B cell (primary cell): Measurements from ENCODE around the gene CDK5RAP2. TPM values are rescaled to one million over a fixed set of nuclear protein-coding genes. Genes with fewer than 3 reads are reported as not detected.

ENCODE experiments used
- ATAC-seq: fragments of 200-7000 bp; cut with Tn5 transposase; one replicate; pipeline ENCODE4 v1.10.0; 2021; ENCODE audit warnings: low read depth, mild to moderate bottlenecking, moderate number of reproducible peaks, moderate library complexity
- CTCF ChIA-PET: fragments of 350-600 bp; sonication (Branson Sonifier 250); formaldehyde crosslinking; loops from one replicate; lab custom pipeline; 2021; ENCODE audit warnings: antibody characterized with exemption, inconsistent platforms; lab: Charles Lee
- POLR2A ChIA-PET: fragments of 350-600 bp; sonication (Branson Sonifier 250); formaldehyde crosslinking; loops from one replicate; lab custom pipeline; 2021; ENCODE audit warnings: antibody characterized with exemption; lab: Charles Lee
- DNase-seq: peaks from one replicate; pipeline ENCODE4 v3.0.0; 2013
- H2AFZ ChIP-seq: 2 replicates; pipeline ENCODE4 v1.6.1; 2012; ENCODE audit warnings: mild to moderate bottlenecking, low read depth, low read length; ENCODE audit not compliant: insufficient read depth, poor library complexity, severe bottlenecking
- H3K27ac ChIP-seq, 2 donors: 1 replicate in 1 of 2; 2 replicates in 1 of 2; pipeline ENCODE4 v1.5.1; 2012 to 2013; ENCODE audit warnings: low read length in 2 of 2, mild to moderate bottlenecking in 2 of 2, moderate library complexity in 1 of 2
- H3K27me3 ChIP-seq, 4 experiments: fragments of 200-600 bp in 1 of 4; sonication (generic) in 1 of 4; replicated peaks in 1 of 4; 1 replicate in 2 of 4; 2 replicates in 2 of 4; pipeline versions ENCODE4 v1.6.1 to v1.7.0; 2013 to 2016; ENCODE audit warnings: low read length in 3 of 4, mild to moderate bottlenecking in 2 of 4, mixed read lengths in 1 of 4, moderate library complexity in 1 of 4; ENCODE audit not compliant: insufficient read depth in 4 of 4, control insufficient read depth in 3 of 4; ENCODE audit errors: control extremely low read depth in 1 of 4
- H3K36me3 ChIP-seq, 2 experiments: replicated peaks in 1 of 2; 1 replicate in 1 of 2; 2 replicates in 1 of 2; pipeline versions ENCODE4 v1.6.1 to v1.7.1; 2013; ENCODE audit warnings: low read length in 1 of 2; ENCODE audit not compliant: insufficient read depth in 2 of 2, control insufficient read depth in 1 of 2; ENCODE audit errors: control extremely low read depth in 1 of 2, extremely low read depth in 1 of 2
- H3K4me1 ChIP-seq, 2 donors: fragments of 200-600 bp in 1 of 2; sonication (generic) in 1 of 2; 1 replicate in 1 of 2; 2 replicates in 1 of 2; pipeline versions ENCODE4 v1.5.1 to v1.6.1; 2013 to 2017; ENCODE audit warnings: low read length in 2 of 2; ENCODE audit not compliant: control insufficient read depth in 2 of 2, insufficient read depth in 2 of 2
- H3K4me2 ChIP-seq: replicated peaks from 2 replicates; pipeline ENCODE3; 2012; ENCODE audit warnings: mild to moderate bottlenecking, low read depth, low read length; ENCODE audit not compliant: poor library complexity, severe bottlenecking
- H3K4me3 ChIP-seq, 5 experiments: fragments of 200-600 bp in 1 of 5; sonication (generic) in 1 of 5; 1 replicate in 3 of 5; 2 replicates in 2 of 5; pipeline versions ENCODE4 v1.5.1 to v1.7.0; 2011 to 2016; ENCODE audit warnings: low read length in 4 of 5, mild to moderate bottlenecking in 4 of 5, low read depth in 2 of 5, control low read depth in 1 of 5, moderate library complexity in 1 of 5; ENCODE audit not compliant: insufficient read depth in 1 of 5; ENCODE audit errors: control extremely low read depth in 1 of 5, extremely low read depth in 1 of 5
- H3K79me2 ChIP-seq: fragments of 200-600 bp; sonication (generic); one replicate; pipeline ENCODE4 v1.6.0; 2016; ENCODE audit warnings: low read length; ENCODE audit not compliant: control insufficient read depth, insufficient read depth
- H3K9ac ChIP-seq: fragments of 200-600 bp; sonication (generic); 2 replicates; pipeline ENCODE4 v1.6.1; 2017; ENCODE audit warnings: mild to moderate bottlenecking, low read length, moderate library complexity
- H3K9me3 ChIP-seq, 3 donors: one replicate each; pipeline versions ENCODE4 v1.6.1 to v1.7.1; 2013; ENCODE audit warnings: low read length in 2 of 3; ENCODE audit not compliant: control insufficient read depth in 2 of 3, insufficient read depth in 1 of 3; ENCODE audit errors: control extremely low read depth in 1 of 3
- H4K20me1 ChIP-seq: 2 replicates; pipeline ENCODE4 v1.6.0; 2012; ENCODE audit warnings: mild to moderate bottlenecking, low read length; ENCODE audit not compliant: insufficient read depth, control insufficient read depth, poor library complexity, severe bottlenecking
- H3K27ac Mint-ChIP-seq: one replicate; pipeline ENCODE4 v1.8.0; 2021; ENCODE audit warnings: mixed read lengths
- H3K27me3 Mint-ChIP-seq: one replicate; pipeline ENCODE4 v1.8.0; 2021; ENCODE audit warnings: mixed read lengths
- H3K4me1 Mint-ChIP-seq: one replicate; pipeline ENCODE4 v1.8.0; 2021; ENCODE audit warnings: mixed read lengths
- H3K4me3 Mint-ChIP-seq: one replicate; pipeline ENCODE4 v1.8.0; 2021; ENCODE audit warnings: mixed read lengths
- H3K9me3 Mint-ChIP-seq: one replicate; pipeline ENCODE4 v1.8.0; 2022; ENCODE audit warnings: mixed read lengths; ENCODE audit not compliant: insufficient read depth
- EZH2 ChIP-seq: IDR thresholded peaks from 2 replicates; pipeline ENCODE4 v1.6.1; 2012; ENCODE audit warnings: borderline replicate concordance, low read depth, mild to moderate bottlenecking, moderate library complexity, low read length; ENCODE audit not compliant: insufficient read depth, poor library complexity, severe bottlenecking
- WGBS: methylation state at CpG from one replicate; pipeline ENCODE4 v1.1.5; 2013; ENCODE audit warnings: missing lambda C conversion rate; ENCODE audit not compliant: insufficient coverage; 5-methylcytosine and 5-hydroxymethylcytosine counted together
- intact Hi-C: fragments of 100-400 bp; cut with micrococcal nuclease; formaldehyde crosslinking; loops from one replicate; pipeline ENCODE4 v1.10.0; 2022
- polyA plus RNA-seq: library from polyadenylated mRNA; depleted of rRNA; stranded (reverse); fragments of >200 nt; gene quantifications from 2 replicates; pipeline ENCODE4 v1.2.3, GENCODE V29; 2012
- total RNA-seq, 2 donors: library from RNA; stranded (reverse); fragments of 120-200 nt in 1 of 2; gene quantifications; 1 replicate in 1 of 2; 2 replicates in 1 of 2; pipeline versions ENCODE4 v1.2.3 to v1.2.4, GENCODE V29; 2013 to 2022
- TF ChIP-seq, protein P1 (sequence below): fragments of 200-600 bp; IDR thresholded peaks from one replicate; pipeline ENCODE4 v1.8.0; 2022; ENCODE audit warnings: antibody characterized with exemption, mild to moderate bottlenecking

Gene CDK5RAP2
- total and polyA plus RNA-seq, 2 donors (not counting 1 experiment from before 2014, with no cell fraction given): 31.3 to 122 TPM

DNA sequence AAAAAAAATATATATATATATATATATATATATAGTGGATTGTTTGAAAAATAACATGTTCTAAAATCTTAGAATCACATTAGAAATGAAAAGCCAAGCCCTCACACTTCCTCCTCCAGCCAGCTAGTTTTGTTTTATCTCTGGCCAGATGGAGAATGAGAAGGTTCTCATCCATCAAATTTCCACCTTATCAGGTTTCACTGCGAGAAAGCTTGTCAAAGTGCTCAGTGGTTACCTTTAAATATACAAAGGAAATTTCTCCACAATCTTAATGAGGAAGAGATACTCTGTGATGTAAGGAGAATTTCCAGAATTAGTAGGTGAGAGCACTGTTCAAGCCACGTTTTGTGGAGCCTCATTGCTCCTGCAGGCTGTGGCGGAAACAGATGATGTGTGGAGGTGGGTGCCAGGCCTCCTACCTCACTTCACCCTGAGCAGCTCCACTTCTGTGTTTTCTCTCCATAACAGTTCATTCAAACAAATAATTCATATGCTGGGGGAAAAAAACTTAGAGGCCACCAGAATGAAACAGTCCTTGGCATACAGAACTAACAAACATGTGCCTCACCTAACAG, 71.9 kb downstream of the CDK5RAP2 start:
- no peaks in the 10 kb centered on the region for H3K27me3 ChIP-seq
- no peaks in the 10 kb centered on the region for H3K4me1 ChIP-seq
- H3K27me3 Mint-ChIP-seq: no peaks in the 10 kb centered on the region
- no peaks in the 10 kb centered on the region for H3K4me1 Mint-ChIP-seq
- intact Hi-C loops: no loop called here
- CTCF ChIA-PET: no interaction called here
- no peak overlapping the region for H3K4me3 Mint-ChIP-seq
- WGBS: no CpG with 5 or more reads among the region's 3 CpGs
- DNase-seq (no peak), ATAC-seq (no peak)
- TF ChIP-seq EZH2: no peak
- TF ChIP-seq, protein P1, sequence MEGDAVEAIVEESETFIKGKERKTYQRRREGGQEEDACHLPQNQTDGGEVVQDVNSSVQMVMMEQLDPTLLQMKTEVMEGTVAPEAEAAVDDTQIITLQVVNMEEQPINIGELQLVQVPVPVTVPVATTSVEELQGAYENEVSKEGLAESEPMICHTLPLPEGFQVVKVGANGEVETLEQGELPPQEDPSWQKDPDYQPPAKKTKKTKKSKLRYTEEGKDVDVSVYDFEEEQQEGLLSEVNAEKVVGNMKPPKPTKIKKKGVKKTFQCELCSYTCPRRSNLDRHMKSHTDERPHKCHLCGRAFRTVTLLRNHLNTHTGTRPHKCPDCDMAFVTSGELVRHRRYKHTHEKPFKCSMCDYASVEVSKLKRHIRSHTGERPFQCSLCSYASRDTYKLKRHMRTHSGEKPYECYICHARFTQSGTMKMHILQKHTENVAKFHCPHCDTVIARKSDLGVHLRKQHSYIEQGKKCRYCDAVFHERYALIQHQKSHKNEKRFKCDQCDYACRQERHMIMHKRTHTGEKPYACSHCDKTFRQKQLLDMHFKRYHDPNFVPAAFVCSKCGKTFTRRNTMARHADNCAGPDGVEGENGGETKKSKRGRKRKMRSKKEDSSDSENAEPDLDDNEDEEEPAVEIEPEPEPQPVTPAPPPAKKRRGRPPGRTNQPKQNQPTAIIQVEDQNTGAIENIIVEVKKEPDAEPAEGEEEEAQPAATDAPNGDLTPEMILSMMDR: no peak
- H3K9me3 Mint-ChIP-seq: no peaks in the 10 kb centered on the region
- peaks cover 23 to 59% of the 10 kb centered on the region in 2 experiments for H3K36me3 ChIP-seq
- H3K27ac ChIP-seq: no peak overlapping the region
- H3K79me2 ChIP-seq: no peaks in the 10 kb centered on the region
- no peak overlapping the region for H3K4me3 ChIP-seq
- no peak overlapping the region for H3K4me2 ChIP-seq
- H3K9me3 ChIP-seq: no peaks in the 10 kb centered on the region
- no peak overlapping the region for H2AFZ ChIP-seq
- POLR2A ChIA-PET: no interaction called here
- no peak overlapping the region for H3K9ac ChIP-seq
- no peaks in the 10 kb centered on the region for H4K20me1 ChIP-seq
- H3K27ac Mint-ChIP-seq: no peak overlapping the region

DNA sequence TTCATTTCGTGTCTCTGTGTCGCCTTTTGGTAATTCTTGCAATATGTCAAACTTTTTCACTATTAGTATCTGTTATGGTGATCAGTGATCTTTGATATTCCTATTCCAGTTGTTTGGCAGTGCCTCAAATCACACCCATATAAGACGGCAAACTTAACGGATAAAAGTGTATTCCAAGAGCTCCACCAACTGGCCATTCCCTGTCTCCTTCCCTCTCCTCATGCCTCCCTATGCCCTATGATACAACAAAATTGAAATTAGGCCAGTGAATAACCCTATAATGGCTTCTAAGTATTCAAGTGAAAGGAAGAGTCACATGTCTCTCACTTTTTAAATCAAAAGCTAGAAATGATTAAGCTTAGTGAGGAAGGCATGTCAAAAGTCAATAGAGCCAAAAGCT, 74.8 kb downstream of the CDK5RAP2 start:
- no peak overlapping the region for H3K4me3 Mint-ChIP-seq
- Histone ChIP-seq H3K36me3 (peaks cover 13 to 58% of the 10 kb centered on the region in 2 experiments), H3K9ac (no peak overlapping the region), H3K4me2 (no peak overlapping the region), H3K4me3 (no peak overlapping the region), H3K79me2 (no peaks in the 10 kb centered on the region), H2AFZ (no peak overlapping the region), H3K27me3 (no peaks in the 10 kb centered on the region), H3K4me1 (no peaks in the 10 kb centered on the region), H3K9me3 (no peaks in the 10 kb centered on the region), H3K27ac (no peak overlapping the region), H4K20me1 (no peaks in the 10 kb centered on the region)
- 60% methylated on average over 1 of the region's 4 CpGs for WGBS
- no peak overlapping the region for H3K27ac Mint-ChIP-seq
- no peak for TF ChIP-seq EZH2
- TF ChIP-seq, protein P1: no peak
- no peaks in the 10 kb centered on the region for H3K27me3 Mint-ChIP-seq
- no peaks in the 10 kb centered on the region for H3K4me1 Mint-ChIP-seq
- intact Hi-C loops: no loop called here
- no peak for DNase-seq
- no peaks in the 10 kb centered on the region for H3K9me3 Mint-ChIP-seq
- POLR2A ChIA-PET: no interaction called here
- CTCF ChIA-PET: no interaction called here
- no peak for ATAC-seq
